ENCODE results near the gene DOCK2. TPM values are rescaled to one million over a fixed set of nuclear protein-coding genes. Genes with fewer than 3 reads are reported as not detected.
A peak's percentile ranks its signal among the peaks of the same experiment; 100 is the strongest.

Gene DOCK2
- total RNA-seq, 4 donors from 2014 or later, result 3.1 to 3.9 (median 3.3) TPM

GRCh38 chr5:169663537-169663936, 26.5 kb downstream of the DOCK2 start:
- no peak for DNase-seq (ENCODE audit: low spot score in 2 of 2)
- TF ChIP-seq CTCF (IDR thresholded peaks at IDR 0.05) (no peak), POLR2A (IDR thresholded peaks at IDR 0.05) (no peak)
- WGBS, 2 donors, result 38 to 43% methylated on average over 1 of the region's 1 CpG
- intact Hi-C loops (cut with DNase I; ENCODE audit: low total_unique reads), result no loop called here
- no peak overlapping the region for H3K4me3 ChIP-seq (ENCODE audit: low read depth, poor library complexity, severe bottlenecking)

GRCh38 chr5:169666365-169666764, 29.3 kb downstream of the DOCK2 start:
- no peak overlapping the region for H3K4me3 ChIP-seq (ENCODE audit: low read depth, poor library complexity, severe bottlenecking)
- DNase-seq (ENCODE audit: low spot score in 2 of 2), result no peak
- TF ChIP-seq CTCF (IDR thresholded peaks at IDR 0.05) (no peak), POLR2A (IDR thresholded peaks at IDR 0.05) (no peak)
- 72 to 75% methylated on average over 4 of the region's 4 CpGs for WGBS, 2 donors
- intact Hi-C loops (cut with DNase I; ENCODE audit: low total_unique reads), result no loop called here

GRCh38 chr5:169667896-169668674, 31.0 kb downstream of the DOCK2 start:
- no peak for DNase-seq (ENCODE audit: low spot score in 2 of 2)

GRCh38 chr5:169668732-169669131, 31.7 kb downstream of the DOCK2 start:
- no peak for DNase-seq (ENCODE audit: low spot score in 2 of 2)
- intact Hi-C loops (cut with DNase I; ENCODE audit: low total_unique reads), result no loop called here
- WGBS, 2 donors, result 46 to 50% methylated on average over 4 of the region's 4 CpGs
- TF ChIP-seq CTCF (IDR thresholded peaks at IDR 0.05), result no peak
- TF ChIP-seq POLR2A (IDR thresholded peaks at IDR 0.05), result no peak
- no peak overlapping the region for H3K4me3 ChIP-seq (ENCODE audit: low read depth, poor library complexity, severe bottlenecking)

More at GRCh38 chr5:169667896-169668674, 31.0 kb downstream of the DOCK2 start:
- WGBS, 2 donors, result 48 to 57% methylated on average over 9 of the region's 9 CpGs
- TF ChIP-seq CTCF (IDR thresholded peaks at IDR 0.05) (no peak), POLR2A (IDR thresholded peaks at IDR 0.05) (no peak)
- H3K4me3 ChIP-seq (ENCODE audit: low read depth, poor library complexity, severe bottlenecking), result no peak overlapping the region
- intact Hi-C loops (cut with DNase I; ENCODE audit: low total_unique reads), result no loop called here

GRCh38 chr5:169670769-169671525, 33.9 kb downstream of the DOCK2 start:
- WGBS, 2 donors, result 77 to 83% methylated on average over 6 of the region's 6 CpGs
- intact Hi-C loops (cut with DNase I; ENCODE audit: low total_unique reads), result no loop called here

More at GRCh38 chr5:169670769-169671525, 33.9 kb downstream of the DOCK2 start:
- TF ChIP-seq POLR2A (IDR thresholded peaks at IDR 0.05) (no peak), CTCF (IDR thresholded peaks at IDR 0.05) (no peak)
- no peak overlapping the region for H3K4me3 ChIP-seq (ENCODE audit: low read depth, poor library complexity, severe bottlenecking)
- DNase-seq (ENCODE audit: low spot score in 2 of 2), result peak in 1 of 2 donors; percentile 18

Data from lower leg skin (tissue), 4 donors.